GM18526 (cell line): ENCODE data around the gene HACD2.

Source experiments
- POLR2A ChIP-seq: IDR thresholded peaks from 3 replicates; pipeline ENCODE4 v1.6.1; 2011; ENCODE audit not compliant: insufficient read length; ENCODE audit errors: extremely low read depth

Gene HACD2

DNA sequence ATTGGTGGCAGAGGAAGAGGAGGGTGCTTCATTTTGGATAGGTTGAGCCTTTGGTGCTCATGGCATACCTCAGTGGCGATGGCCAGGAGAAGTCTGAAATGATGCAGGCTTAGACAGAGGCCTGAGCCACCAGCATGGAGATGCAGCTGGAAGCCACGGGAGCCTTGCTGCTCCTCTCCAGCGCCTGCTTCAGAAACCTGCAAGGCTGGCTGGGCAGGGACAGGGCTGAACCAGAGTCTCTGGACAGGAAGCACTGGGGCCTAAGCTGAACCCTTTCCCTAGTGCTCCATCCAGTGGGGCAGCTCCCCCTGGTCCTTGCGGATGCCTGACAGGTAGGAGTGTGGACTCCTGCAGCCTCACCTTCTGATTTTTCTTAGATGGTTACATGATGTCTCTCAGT is 99.3 kb downstream of the HACD2 start:
- no peak for TF ChIP-seq POLR2A

DNA sequence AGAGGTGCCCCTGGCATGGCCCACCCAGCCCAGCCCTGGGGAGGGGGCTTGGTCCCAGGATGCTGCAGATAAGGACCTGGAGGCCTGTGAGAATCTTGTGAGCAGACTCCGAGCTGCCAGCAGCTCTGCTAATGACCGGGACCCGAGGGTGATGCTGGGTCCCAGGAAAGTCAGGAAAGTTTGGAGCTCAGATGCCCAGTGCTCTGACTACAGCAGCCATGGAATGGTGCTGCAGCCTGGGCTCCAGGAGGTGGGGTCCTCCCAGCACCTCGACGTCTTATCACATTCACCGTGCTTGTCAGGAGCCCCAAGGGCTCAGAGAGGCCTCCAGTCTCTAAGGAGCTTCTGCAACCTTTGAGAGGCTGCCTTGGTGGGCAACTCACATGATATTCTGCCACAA is 101.7 kb downstream of the HACD2 start:
- TF ChIP-seq POLR2A, result no peak

DNA sequence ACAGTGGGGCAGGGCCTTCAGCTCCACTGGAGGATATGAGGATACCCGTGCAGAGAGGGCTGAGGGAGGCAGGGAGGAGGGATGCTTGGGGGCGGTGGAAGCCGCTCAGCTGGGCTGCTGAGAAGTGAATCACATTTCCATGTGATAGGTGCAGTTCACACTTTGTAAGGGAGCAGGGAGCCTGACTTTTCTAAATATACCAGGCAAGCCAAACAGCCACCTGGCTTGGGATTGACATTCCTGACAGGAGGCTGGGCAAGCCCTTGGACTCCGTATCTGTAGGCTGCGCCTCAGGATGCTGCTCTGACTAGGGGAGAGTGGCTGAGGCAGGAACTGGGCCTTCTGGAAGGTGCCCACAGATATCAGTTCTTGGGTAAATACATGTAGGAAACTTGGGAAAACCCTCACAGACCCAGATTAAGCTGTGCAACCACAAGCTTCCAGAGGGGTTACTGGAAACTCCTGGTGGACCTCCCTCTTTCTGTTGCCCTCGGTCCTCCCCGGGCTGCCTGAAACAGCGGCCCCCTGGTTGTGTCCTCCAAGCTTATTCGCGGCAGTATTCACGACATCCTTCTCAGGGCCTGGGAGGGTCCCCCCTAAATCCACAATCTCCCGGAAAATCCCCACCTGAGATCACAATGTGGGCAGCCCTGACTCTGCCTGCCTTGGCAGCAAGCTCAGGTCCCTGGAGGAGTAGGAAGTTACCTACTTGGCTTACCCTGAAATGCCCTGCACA is 103.0 kb downstream of the HACD2 start:
- TF ChIP-seq POLR2A, result no peak

DNA sequence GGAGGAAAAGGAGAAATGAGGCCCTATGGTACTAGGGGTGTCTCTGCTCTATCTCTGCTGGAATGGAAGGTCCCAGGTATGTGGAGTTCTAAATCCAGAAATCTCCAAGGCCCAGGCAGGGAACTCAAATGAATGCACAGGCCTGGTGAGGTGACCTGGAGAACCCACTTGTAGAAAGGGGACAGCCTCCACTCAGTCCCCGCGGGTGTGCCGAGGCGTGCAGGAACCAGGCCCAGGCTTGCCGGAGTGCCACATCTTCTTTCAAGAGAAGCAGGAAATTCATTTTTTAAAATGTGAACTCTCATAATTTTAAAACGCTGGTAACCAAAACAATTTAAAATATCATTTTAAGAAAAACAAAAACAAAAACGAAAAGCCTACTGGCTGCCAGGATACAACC is 103.8 kb downstream of the HACD2 start:
- TF ChIP-seq POLR2A, result no peak

DNA sequence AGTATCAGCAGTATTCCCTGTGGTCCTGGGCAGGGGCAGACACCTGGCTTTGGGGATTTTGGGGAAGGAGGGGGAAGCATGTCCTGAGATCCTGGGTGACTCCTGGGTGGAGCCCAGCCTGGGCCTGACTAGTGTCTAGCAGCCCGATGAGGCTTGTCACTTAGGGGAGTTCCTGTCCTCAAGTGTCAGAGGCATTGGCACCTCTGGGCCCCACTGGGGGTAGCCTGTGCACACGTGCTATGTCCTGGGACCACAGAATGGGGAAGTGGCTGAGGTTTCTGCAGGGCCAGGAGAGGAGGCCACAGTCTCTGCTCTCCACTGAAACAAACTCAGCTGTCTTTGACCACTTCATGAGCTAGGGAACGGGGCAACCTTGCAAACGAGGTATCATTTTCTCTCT is 104.4 kb downstream of the HACD2 start:
- no peak for TF ChIP-seq POLR2A

DNA sequence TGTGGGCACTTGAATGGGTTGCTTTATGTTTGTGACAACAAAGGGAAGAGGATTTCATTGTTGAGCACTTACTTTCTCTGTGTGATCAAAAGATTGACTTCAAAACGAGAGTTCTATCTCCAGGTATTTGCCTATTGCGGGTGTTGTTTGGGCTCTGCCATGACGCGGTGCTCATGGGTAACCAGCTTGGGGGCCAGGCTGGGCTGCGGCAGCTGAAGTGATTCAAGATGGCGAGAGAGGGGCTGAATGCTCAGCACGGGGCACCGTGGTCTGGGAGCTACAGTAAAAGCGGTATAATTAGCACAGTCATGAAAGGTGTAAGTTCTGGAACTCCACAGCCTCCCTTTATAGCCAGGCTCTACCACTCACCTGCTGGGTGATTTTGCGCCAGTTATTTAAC is 105.0 kb downstream of the HACD2 start:
- TF ChIP-seq POLR2A, result no peak

DNA sequence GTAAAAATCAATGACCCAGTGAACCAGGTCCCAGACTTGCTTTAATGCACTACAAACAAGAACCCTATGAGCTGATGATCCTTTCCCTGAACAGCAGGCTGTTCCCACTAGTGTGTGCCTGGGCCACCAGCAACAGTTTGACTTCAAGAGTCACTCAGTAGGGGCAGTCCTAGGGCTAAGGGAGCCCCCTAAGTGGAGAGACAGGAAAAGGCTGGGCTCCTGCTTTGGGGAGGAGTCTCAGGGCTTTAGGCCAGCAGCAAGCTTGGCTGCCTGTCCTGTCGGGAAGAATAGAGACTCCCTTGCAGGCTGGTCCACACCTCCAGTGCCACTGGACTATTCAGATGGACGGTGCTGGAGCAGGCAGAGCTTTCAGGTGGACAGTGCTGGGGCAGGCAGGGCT is 106.5 kb downstream of the HACD2 start:
- TF ChIP-seq POLR2A, result no peak

DNA sequence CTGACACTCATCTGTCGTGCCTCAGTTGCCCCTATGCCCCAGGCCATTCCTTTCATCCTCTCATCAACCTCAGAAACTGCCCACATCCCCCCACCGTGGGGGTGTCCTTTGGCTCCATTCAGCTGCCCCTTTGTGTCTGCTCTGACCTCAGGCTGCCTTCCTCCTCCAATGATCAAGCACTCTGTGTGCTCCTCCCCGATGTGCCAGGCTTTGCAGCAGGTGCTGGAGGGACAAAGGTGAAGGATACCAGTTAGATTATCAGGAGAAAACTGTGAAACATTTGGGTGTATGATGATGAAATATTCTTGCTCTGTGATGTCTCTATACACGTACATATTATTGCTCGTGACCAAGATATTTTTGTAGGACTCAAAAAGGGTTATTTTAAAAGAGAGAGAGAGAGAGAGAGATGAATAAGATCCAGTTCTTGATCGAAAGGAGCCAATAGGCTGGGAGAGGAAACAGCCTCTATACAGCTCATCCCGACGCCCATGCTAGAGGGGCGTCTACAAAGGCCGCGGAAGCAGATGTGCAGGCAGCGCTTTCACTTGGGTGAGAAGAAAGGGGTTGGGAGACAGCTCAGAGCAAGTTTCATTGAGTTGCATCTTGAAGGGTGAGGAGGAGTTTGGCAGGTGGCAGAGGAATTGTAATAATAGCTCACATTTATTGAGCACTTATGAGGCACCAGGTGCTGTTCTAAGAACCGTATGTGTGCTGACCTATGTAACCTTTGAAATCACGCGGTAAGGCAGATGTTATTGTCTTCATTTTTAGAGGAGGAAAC is 107.7 kb downstream of the HACD2 start:
- TF ChIP-seq POLR2A, result no peak

DNA sequence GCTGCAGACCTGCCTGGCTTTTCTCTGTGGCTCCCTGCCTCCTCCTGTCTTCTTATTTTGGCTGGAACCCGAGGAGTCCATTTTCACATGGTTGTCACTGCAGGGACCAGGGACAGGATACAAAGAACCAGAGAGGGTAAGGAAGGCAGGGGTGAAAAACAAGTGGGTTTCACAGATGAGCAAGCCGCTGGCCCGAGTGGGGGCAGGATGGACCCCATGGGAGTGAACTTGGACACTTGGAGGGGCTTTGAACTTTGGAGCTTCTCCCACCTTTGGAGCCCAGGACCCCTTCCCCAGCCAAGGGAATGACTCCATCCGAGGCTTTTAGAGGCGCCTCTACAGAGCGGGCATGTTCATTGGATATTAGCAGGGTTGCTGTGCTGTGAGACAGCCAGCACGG is 109.1 kb downstream of the HACD2 start:
- TF ChIP-seq POLR2A, result no peak

DNA sequence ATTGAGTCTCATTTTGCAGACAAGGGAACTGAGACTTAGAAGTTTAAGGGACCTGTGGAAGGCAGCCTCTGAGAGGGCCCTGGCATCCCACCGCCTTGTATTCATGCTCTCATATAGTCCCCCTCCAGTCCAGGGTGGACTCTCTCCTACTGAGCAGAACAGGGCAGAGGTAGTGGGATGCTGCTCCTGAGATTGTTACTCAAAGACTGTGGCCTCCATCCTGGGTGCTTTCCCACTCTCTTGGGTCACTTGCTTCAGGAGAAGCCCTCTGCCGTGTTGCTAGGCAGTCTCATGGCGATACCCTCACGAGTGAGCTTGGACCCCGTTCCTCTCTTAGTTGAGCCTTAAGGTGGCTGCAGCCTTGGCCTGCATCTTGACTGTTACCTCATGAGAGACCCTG is 113.7 kb downstream of the HACD2 start:
- TF ChIP-seq POLR2A, result no peak

DNA sequence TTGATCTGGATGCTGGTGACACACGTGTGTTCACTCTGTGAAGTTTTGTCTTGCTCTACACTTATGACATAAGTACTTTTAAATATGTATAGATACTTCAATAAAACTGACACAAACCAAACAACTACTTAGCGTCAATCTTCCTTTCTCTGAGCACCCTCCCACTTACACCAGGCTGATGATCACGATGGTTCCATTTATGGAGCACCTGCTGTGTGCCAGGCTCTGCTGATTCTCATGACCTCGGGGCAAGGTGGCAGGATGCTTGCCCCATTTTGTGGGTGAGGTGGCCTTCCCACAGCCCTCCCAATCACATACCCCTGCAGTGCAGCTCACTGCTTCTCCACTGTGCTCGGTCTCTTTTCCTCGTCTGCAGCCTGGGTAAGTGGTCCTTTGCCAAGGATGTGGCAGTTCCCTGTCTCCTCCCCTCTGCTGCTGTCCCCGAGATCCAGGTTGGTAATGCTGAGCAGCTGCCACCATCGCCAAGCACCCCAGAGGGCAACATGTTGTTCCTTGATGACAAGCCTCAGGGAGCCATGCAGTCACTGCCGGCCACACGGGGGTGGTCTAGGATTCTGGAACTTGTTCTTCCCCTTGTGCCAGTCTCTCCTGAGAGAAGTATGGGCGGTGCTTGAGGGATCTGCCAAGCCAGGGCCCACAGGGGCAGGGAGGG is 115.4 kb downstream of the HACD2 start:
- no peak for TF ChIP-seq POLR2A

DNA sequence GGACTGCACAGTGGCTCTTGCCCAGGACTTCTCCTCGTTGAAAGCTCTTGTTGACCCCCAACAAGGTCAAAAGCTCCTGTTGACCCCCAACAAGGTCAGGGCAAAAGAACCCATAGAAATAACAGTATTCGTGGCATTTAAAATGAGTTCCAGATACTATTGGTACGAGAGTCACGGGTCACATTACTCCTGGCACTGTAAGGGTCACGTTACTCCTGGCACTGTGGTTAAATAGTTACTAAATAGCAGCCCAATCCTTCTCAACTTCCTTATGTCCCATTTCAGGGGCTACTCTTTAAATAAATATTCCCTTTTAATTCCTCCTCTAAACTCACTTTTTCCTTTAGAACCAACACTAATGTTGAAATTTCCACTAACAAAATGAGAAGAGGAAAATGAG is 117.8 kb downstream of the HACD2 start:
- no peak for TF ChIP-seq POLR2A

DNA sequence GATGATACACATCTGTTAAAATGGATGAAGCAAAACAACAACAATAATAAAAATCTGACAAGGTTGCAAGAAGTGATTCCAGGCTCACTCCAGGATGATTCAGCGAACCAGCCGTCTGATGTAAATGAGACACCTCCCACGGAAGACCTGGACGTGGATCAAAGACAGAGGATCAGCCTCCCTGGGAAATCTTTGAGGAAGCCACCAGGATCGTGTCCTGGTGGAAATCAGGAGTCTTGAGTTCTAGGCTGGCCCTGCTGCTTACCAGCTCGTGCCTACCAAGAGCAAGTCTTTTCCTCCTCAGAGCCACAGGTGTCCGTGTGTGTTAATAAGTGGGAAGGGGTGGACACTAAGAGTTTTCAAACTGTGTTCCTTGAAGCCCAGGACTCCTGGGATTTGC is 120.6 kb downstream of the HACD2 start:
- TF ChIP-seq POLR2A, result no peak

DNA sequence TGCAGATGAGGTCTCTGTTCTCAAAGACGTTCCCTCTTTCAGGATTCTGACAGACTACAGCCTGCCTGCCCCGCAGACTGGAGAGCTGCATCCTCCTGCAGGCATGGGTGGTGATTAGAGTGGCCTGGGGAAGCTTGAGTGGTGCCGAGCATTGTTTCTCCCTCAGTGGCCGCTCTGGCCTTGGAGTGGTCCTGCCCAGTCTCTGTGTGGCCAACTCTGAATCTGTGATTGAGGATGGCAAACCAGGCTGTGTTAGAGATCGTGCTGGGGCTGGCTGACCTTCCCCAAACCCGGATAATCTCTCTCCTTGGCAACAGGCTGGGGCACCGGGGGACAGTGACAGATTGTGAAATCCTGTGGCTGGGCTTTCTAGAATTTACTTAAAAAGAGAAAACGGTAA is 125.0 kb downstream of the HACD2 start:
- TF ChIP-seq POLR2A, result no peak

DNA sequence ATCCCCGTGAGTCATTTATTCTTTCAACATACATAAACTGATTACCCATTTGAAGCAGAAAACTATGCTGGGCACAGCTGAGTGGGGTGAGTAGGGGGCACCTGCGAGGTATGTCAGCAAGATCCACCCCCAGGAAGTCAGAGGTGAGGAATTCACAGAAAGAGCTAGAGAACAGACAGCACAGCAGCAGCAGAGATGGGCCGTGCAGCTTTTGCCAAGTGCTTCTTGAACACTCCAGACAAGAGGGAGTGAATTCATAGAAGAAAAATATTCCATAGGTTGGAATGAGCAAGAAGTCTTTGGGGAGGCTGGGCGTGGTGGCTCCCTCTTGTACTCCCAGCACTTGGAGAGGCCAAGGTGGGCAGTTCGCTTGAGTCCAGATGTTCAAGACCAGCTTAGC is 126.6 kb downstream of the HACD2 start:
- TF ChIP-seq POLR2A, result no peak

DNA sequence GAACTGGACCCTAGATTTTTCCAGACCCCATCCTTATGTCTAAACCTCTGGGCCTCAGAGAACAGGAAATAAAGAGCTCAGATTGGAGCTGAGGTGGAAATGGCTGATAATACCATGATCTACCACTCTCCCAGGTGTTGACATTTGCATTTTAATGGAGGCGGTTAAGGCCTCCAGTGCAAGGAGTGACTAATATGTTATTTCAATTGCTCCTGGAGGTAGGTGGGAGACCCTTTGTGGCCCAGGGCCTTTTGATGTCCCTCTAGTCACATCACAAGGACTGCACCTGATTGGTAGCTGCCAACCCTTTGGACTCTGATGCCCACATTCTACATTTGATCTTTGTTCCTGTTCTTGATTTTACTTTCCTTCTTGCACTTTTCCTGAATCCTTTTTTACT is 127.0 kb downstream of the HACD2 start:
- TF ChIP-seq POLR2A, result no peak

DNA sequence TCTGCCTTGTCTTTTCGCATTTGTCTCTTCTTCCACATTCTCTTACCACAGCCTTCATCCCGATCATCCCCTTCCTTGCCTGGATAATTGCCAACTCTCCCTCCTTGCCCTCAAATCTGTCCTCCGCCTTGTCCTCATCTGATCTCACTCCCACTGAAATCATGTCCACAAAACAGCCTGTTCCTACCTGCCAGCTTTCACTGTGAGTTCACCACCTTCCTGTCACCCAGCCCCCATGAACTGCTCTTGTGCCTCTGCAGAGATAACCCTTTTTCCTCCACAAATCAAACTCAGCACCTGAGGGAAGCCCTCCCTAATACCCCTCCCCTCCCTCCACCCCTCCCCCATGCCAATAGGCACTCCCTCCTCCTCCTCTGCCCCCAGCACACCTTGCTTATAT is 131.2 kb downstream of the HACD2 start:
- no peak for TF ChIP-seq POLR2A

DNA sequence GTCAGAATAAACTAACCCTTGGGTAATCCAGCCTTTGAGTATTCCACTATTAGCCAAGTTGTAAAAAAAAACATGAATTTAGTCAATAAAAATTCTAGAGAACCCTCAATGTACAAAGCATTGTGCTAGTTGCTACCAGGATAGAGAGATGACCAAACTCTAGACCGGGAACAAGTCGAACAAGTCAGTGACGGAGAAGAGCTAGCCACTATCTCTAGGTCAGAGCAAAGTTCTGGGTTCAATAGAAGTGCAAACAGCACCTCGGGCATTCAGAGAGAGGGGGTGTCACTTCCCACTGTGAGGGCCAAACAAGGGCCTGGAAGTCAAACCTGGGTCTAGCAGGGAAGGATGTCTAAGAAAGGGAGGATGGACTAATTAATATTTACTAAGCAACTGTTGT is 133.7 kb downstream of the HACD2 start:
- TF ChIP-seq POLR2A, result no peak
